ENCODE measurements around the gene PPP4C. TPM values are rescaled to one million over a fixed set of nuclear protein-coding genes. Genes with fewer than 3 reads are reported as not detected.
A peak's percentile ranks its signal among the peaks of the same experiment; 100 is the strongest.

PPP4C gene
- total RNA-seq, 1 experiment from 2014 or later: 193 TPM

- DNase-seq: no peak
- H3K4me3 ChIP-seq: no peak overlapping the region
- no peaks in the 10 kb centered on the region for H3K27me3 ChIP-seq
- H3K9me3 ChIP-seq: no peaks in the 10 kb centered on the region
- peaks cover 41% of the 10 kb centered on the region for H3K36me3 ChIP-seq
Measured at GRCh38 chr16:30087181-30087898, 11.5 kb downstream of the PPP4C start.

DNA sequence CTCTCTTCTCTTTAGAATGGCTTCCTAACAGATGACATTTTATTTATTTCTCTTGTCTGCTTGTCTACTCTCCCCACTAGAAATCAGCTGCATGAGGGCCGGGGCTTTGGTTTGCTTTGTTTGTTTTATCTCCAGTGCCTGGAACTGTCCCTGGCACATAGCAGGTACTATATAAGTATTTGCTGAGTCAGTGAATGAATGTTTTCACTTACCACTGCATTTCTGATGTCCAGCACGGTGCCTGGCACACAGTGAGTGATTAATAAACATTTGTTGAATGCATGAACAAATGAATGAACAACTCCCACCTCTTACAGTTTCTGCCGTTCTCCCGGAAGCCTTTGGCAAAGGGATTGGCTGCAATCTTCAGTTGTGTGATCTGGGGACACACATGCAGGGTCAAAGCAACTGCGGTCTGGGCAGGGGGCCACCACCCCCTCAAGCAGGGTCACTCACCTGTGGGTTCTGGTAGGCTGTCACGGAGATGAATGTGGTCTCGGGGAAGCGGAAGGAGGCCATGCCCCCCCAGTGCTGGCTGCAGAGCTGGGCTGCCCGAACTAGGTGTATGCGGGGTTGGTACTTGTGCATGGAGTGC is 12.5 kb downstream of the PPP4C start:
- no peak for DNase-seq
- H3K27me3 ChIP-seq: no peaks in the 10 kb centered on the region
- peaks cover 31% of the 10 kb centered on the region for H3K36me3 ChIP-seq
- no peak overlapping the region for H3K4me3 ChIP-seq
- no peaks in the 10 kb centered on the region for H3K9me3 ChIP-seq

DNA sequence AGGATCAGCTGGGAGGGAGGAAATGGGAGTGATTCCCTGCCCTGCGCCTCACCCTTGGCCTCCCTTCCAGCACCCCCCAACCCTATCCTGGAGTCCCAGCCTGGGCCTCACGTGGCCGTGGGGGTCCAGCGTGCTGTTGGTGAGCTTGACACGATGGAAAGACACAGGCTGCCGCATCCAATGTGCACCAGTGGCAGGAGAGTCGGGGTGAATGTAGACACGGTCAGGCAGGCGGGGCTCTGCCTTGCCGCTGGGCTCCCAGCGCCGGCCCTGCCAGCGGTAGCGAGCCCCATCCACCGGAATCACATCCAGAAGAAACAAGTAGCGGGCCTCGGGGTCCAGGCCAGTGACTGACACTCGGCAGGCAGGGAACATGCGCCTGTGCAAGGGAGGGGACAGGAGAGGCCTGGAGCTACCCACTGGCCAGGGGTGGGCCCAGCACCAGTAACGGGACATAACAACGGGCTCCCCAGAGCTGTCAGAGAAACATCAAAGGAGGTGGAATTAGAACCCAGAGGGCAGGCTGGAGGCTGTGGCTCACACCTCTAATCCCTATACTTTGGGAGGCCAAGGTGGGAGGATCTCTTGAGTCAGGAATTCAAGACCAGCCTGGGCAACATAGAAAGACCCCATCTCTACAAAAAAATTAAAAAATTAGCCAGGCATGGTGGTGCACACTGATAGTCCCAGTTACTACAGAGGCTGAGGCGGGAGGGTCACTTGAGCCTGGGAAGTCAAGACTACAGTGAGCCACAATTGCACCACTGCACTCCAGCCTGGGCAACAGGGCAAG is 13.2 kb downstream of the PPP4C start:
- Histone ChIP-seq H3K4me3 (no peak overlapping the region), H3K27me3 (no peaks in the 10 kb centered on the region), H3K9me3 (no peaks in the 10 kb centered on the region), H3K36me3 (peaks cover 24% of the 10 kb centered on the region)
- DNase-seq: no peak

GRCh38 chr16:30090610-30091331 is 15.0 kb downstream of the PPP4C start:
- no peaks in the 10 kb centered on the region for H3K27me3 ChIP-seq
- H3K4me3 ChIP-seq: no peak overlapping the region
- no peak for DNase-seq
- no peaks in the 10 kb centered on the region for H3K9me3 ChIP-seq
- H3K36me3 ChIP-seq: peaks cover 7% of the 10 kb centered on the region; the same call in 1 of the 2 replicates

DNA sequence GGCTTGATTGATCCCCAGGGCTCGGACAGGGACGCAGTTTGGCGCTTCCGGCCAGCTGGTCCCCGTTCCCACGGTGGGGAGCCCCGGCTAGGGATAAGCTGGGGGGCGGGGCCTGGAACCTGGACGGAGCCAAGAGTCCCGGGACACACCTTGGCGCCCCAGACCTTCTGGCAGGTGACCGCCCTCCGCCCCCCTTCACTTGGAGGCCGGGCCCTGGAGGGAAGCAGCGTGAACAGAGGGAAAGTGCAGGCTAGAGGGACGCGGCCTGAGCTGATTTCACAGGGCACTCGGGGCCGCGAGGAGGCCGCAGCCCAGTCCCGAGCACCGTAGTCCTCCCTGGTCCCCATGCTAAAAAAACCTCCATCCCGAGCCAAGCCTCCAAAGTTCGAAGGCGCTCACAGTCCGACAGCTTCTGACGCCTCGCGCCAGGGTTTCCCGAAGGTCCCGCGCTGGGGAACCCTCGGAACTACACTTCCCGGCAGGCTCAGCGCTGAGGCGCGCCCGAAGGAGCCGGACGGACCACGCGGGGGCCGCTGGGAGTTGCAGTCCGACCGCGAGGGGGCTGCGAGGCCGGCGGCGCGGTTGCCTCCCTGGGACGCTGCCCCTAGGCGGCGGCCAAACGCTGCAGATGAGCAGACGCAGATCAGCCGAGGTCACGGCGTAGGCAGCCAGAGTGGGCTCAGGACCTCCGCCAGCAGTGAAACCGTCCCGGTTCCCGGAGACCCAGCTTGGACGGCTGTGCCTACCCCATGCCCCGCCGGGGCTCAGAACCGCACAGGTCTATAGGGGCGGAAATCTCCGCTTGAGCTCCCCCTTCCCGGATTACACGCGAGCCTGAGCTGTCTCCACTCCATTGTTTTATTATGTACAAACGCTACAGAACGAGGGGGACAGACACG is 15.9 kb downstream of the PPP4C start, which contains the start of gene TBX6:
TBX6 (minus strand) TSS at position 451 of the 899 bp plus-strand sequence. CDS start 731 bp downstream, outside the sequence.
- Histone ChIP-seq H3K27me3 (no peaks in the 10 kb centered on the region), H3K36me3 (peaks cover 3% of the 10 kb centered on the region; the same call in 1 of the 2 replicates), H3K4me3 (peak within 1 kb of the TSS; percentile 51), H3K9me3 (peaks cover 4% of the 10 kb centered on the region)
- peak; percentile 96 for DNase-seq

GRCh38 chr16:30092373-30093010 is 16.7 kb downstream of the PPP4C start:
- Histone ChIP-seq H3K4me3 (peak overlapping the region; percentile 51), H3K27me3 (no peaks in the 10 kb centered on the region), H3K9me3 (peaks cover 11% of the 10 kb centered on the region), H3K36me3 (peaks cover 3% of the 10 kb centered on the region; the same call in 1 of the 2 replicates)
- peak; percentile 56 for DNase-seq

DNA sequence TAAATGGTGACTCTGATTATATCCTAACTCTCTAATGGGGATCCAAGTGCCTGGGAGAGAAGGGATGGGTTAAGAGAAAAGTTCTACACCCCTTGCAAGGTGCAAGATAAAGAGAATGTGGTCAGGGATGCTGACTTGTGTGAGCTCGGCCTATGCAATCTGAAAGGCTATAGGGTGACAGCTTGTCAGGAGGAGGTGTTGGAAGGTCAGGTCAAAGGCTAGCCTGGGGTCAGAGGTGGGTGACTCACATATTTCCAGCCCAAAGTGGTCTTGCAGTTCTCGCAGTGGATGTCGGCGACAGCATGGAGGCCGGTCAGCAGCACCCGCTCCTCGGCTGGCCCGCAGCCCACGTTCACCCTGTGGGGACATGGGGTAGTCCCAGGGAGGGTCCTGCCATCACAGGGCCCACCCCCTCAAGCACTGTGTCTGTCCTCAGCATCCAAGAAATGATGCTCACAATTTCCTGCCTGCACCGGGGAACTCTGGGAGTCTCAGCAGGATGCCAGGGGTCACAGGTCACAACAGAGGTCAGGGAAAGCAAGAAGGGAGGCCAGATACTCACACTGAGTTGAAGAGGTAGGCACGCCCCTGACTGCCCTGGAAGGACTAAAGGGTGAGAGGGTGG is 18.9 kb downstream of the PPP4C start:
- no peak for DNase-seq
- H3K27me3 ChIP-seq: no peaks in the 10 kb centered on the region

GRCh38 chr16:30095166-30096078 is 19.6 kb downstream of the PPP4C start:
- 0 out of 2 replicates have a peak, but pooled peaks cover 3% of the 10 kb centered on the region for H3K36me3 ChIP-seq
- no peak overlapping the region for H3K4me3 ChIP-seq
- no peak for DNase-seq
- no peaks in the 10 kb centered on the region for H3K27me3 ChIP-seq
- peaks cover 20% of the 10 kb centered on the region for H3K9me3 ChIP-seq

More for the DNA sequence above, 18.9 kb downstream of the PPP4C start:
- H3K4me3 ChIP-seq: no peak overlapping the region
- H3K36me3 ChIP-seq: 0 out of 2 replicates have a peak, but pooled peaks cover 3% of the 10 kb centered on the region
- peaks cover 18% of the 10 kb centered on the region for H3K9me3 ChIP-seq

GRCh38 chr16:30096105-30096861 is 20.5 kb downstream of the PPP4C start, which contains the start of gene YPEL3:
Gene YPEL3, minus strand, starts transcription at chr16:30096213. Its CDS starts 731 bp downstream, at chr16:30095482.
- peak; percentile 94 for DNase-seq
- H3K27me3 ChIP-seq: no peaks in the 10 kb centered on the region
- H3K9me3 ChIP-seq: peaks cover 20% of the 10 kb centered on the region
- H3K4me3 ChIP-seq: peak within 1 kb of the TSS; percentile 15
- H3K36me3 ChIP-seq: 0 out of 2 replicates have a peak, but pooled peaks cover 3% of the 10 kb centered on the region

DNA sequence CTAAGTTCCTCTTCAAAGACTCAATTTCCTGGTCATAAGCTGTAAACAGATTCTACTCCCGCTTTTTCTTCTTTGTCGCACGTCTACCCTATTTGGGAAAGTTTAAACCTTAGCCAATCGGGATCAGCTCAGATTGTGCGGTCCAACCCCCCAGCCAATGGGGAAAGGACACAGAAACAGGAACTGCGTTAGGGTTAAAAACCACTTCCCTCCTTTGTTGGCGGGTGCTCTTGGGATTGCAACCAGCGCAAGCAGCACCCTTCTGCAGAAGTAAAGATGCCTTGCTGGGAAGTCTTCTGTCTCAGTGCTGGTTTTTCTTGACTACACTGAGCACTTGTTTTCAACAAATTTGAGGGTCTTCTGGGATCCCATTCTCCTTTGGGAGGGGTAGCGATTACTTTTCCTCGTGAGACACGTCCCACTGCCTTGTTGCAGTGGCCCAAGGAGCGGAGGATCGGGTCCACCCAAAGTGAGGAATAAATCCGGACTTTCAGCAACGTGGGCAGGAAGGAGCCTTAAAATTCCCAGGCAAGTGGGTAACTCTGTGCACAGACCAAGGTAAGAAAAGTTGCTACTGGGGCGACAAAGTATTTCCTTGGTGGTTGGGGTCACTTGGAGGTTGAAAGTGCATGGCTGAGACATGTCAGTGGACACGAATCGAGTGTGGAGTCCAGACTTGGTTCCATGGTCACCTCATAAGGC is 21.2 kb downstream of the PPP4C start:
- Histone ChIP-seq H3K36me3 (0 out of 2 replicates have a peak, but pooled peaks cover 3% of the 10 kb centered on the region), H3K9me3 (peaks cover 20% of the 10 kb centered on the region), H3K4me3 (no peak overlapping the region), H3K27me3 (no peaks in the 10 kb centered on the region)
- no peak for DNase-seq

DNA sequence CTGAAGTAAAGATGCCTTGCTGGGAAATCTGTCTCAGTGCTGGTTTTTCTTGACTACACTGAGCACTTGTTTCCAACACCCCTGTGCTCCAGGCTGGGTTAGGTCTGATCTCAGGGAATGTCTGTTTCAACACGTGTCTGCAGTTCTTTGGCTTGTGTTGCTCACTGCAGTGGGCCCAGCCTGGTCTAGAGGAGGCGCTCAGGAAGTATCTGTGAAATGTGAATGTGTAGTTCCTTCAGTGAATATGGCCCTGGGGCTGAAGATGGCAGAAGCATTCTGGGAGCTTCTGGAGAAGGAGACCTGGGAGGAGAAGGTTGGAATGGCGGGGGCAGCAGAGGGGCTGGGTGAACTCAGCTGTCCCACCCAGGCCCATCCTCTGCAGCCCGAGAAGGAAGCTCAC is 28.3 kb downstream of the PPP4C start:
- Histone ChIP-seq H3K36me3 (peaks cover 4% of the 10 kb centered on the region; the same call in 1 of the 2 replicates), H3K4me3 (no peak overlapping the region), H3K9me3 (0 out of 2 replicates have a peak, but pooled peaks cover 2% of the 10 kb centered on the region), H3K27me3 (no peaks in the 10 kb centered on the region)
- no peak for DNase-seq

DNA sequence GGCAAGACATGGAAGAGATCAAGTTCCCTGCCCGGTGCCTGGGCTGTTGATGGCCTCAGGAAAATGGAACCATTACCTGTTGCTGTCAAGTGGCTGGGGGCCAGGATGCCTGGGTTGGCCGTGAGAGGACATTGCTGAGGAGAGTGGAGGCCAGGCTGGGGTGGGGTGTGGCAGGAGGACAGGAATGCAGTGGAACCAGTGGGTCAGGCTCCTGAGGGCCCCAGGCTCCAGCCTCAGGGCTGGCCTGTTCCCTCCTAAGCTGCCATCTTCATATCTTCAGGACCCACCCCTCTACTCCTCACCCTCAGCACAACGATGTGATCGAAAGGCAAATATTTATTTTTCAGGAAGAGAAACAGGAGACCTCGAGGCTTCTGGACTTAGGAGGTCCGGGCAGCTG is 28.7 kb downstream of the PPP4C start:
- no peak for DNase-seq
- H3K27me3 ChIP-seq: no peaks in the 10 kb centered on the region

More for the DNA sequence above, 28.7 kb downstream of the PPP4C start:
- H3K36me3 ChIP-seq: peaks cover 4% of the 10 kb centered on the region; the same call in 1 of the 2 replicates
- no peak overlapping the region for H3K4me3 ChIP-seq
- 0 out of 2 replicates have a peak, but pooled peaks cover 2% of the 10 kb centered on the region for H3K9me3 ChIP-seq
